GM21723 (cell line): ENCODE measurements around the gene PCID2.

Experiments used
- ATAC-seq: cut with Tn5 transposase; IDR thresholded peaks from one replicate; pipeline ENCODE4 v1.9.1; 2021; ENCODE audit warnings: mild to moderate bottlenecking, moderate library complexity; ENCODE audit not compliant: unreplicated experiment

Gene PCID2

DNA sequence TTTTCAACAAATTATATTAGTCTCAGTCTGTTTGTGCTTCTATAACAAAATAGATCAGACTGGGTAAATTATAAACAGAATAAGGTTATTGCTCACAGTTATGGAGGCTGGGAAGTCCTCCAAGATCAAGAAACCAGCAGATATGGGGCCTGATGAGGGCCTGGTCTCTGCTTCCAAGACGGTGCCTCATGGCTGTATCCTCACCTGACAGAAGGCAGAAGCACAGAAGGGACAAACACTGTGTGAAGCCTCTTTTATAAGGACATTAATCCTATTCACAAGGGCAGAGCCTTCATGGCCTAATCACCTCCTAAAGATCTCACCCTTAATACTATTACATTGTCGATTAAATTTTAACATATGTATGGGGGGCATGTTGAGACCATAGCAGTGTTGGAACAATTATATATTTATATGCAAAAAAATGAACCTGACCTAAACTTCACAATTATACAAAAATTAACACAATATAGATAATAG is 73.1 kb downstream of the PCID2 start:
- ATAC-seq, result no peak

GRCh38 chr13:113129921-113130750 is 78.3 kb downstream of the PCID2 start:
- ATAC-seq, result no peak

DNA sequence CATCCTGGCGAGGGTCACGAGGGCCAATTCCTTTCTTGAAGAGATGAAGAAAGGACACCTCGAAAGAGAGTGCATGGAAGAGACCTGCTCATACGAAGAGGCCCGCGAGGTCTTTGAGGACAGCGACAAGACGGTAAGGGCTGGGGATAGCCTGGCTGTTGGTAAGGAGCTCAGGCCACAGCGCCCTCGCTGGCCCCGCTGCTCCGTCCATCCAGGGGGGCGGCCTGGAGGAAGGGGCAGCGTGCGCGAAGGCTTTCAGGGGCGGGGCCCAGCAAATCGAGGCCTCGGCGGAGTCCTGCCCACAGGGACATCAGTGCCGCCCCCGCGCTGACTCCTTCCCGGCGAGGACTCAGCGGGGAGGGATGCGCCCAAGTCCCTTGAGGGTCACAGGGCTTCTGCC is 79.0 kb downstream of the PCID2 start:
- no peak for ATAC-seq
